Measurements from ENCODE around the gene CDC27.
"Not testable (repeated sequence)": the region's sequence is repeated elsewhere in the genome, so short reads cannot be mapped to it uniquely, and the experiment has no call there.

The CDC27 gene

DNA sequence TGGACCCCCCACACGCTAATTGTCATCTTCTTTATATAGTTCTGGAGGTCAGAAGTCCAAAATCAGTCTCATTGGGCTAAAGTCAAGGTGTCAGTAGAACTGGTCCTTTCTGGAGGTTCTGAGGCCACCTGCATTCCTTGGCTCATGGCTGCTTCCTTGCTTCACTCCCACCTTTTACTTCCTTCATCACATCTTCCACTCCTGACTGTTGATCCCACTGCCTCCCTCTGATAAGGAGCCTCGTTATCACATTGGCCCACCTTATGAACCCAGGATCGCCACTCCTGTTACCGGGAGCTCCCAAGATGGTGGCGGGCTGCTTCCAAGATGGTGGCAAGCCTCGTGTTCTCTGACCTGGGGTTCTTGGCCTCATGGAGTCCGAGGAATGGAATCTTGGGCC is 83.0 kb downstream of the CDC27 start:
- TF ChIP-seq, protein P1, sequence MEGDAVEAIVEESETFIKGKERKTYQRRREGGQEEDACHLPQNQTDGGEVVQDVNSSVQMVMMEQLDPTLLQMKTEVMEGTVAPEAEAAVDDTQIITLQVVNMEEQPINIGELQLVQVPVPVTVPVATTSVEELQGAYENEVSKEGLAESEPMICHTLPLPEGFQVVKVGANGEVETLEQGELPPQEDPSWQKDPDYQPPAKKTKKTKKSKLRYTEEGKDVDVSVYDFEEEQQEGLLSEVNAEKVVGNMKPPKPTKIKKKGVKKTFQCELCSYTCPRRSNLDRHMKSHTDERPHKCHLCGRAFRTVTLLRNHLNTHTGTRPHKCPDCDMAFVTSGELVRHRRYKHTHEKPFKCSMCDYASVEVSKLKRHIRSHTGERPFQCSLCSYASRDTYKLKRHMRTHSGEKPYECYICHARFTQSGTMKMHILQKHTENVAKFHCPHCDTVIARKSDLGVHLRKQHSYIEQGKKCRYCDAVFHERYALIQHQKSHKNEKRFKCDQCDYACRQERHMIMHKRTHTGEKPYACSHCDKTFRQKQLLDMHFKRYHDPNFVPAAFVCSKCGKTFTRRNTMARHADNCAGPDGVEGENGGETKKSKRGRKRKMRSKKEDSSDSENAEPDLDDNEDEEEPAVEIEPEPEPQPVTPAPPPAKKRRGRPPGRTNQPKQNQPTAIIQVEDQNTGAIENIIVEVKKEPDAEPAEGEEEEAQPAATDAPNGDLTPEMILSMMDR (IDR thresholded peaks at IDR 0.05; ENCODE audit: low read depth, low read length, missing control alignments): no peak
- no peak for DNase-seq
- H3K4me3 ChIP-seq (ENCODE audit: low read depth, low read length): no peak overlapping the region
- H3K36me3 ChIP-seq (replicated peaks): no peaks in the 10 kb centered on the region
- H3K27me3 ChIP-seq (replicated peaks): no peaks in the 10 kb centered on the region
- no peak overlapping the region for H3K27ac ChIP-seq
- in situ Hi-C loops (cut with HindIII; ENCODE audit: low pct_ligation_motif_present, low sequenced_read_pairs): no loop called here

DNA sequence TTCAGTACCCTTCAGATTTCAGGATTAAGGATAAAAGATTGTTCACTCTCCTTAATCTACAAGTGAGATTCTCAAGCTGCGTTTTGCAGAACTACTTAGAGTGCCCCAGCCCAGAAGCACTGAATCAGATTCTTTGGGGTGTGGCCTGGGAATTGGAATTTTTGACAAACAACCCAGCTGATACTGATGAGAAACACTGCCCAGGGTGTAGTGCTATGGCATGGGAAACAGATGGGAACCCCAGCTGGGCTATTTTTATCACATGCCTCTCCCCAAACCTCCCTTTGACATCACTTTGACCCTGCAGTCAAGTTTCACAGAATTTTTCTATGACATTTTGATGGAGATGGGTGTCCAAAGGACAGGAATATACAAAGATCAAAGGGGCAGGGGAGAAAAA is 83.8 kb downstream of the CDC27 start:
- H3K27me3 ChIP-seq (replicated peaks); H3K27ac ChIP-seq; in situ Hi-C loops (cut with HindIII; ENCODE audit: low pct_ligation_motif_present, low sequenced_read_pairs); H3K4me3 ChIP-seq (ENCODE audit: low read depth, low read length); H3K36me3 ChIP-seq (replicated peaks); DNase-seq: not testable (repeated sequence)

DNA sequence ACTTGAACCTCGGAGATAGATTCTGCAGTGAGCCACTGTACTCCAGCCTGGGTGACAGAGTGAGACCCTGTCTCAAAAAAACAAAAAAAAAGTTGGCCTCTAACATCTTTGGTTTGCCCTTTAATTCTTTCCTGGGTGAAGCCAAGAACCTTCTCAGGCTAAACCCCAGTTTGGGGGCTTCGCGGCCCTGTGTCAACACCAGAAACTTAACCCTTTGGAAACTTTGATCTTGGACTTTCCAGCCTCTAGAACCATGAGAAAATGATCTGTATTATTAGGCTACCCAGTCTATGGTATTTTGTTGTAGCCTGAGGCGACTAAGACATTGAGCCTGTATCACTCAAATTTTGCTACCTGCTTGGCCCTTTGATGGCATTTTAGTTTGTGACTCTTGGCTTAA is 86.2 kb downstream of the CDC27 start:
- Histone ChIP-seq H3K36me3 (replicated peaks) (no peaks in the 10 kb centered on the region), H3K27me3 (replicated peaks) (no peaks in the 10 kb centered on the region), H3K4me3 (ENCODE audit: low read depth, low read length) (no peak overlapping the region), H3K27ac (no peak overlapping the region)
- TF ChIP-seq, protein P1 (IDR thresholded peaks at IDR 0.05; ENCODE audit: low read depth, low read length, missing control alignments): no peak
- DNase-seq: no peak
- in situ Hi-C loops (cut with HindIII; ENCODE audit: low pct_ligation_motif_present, low sequenced_read_pairs): no loop called here

DNA sequence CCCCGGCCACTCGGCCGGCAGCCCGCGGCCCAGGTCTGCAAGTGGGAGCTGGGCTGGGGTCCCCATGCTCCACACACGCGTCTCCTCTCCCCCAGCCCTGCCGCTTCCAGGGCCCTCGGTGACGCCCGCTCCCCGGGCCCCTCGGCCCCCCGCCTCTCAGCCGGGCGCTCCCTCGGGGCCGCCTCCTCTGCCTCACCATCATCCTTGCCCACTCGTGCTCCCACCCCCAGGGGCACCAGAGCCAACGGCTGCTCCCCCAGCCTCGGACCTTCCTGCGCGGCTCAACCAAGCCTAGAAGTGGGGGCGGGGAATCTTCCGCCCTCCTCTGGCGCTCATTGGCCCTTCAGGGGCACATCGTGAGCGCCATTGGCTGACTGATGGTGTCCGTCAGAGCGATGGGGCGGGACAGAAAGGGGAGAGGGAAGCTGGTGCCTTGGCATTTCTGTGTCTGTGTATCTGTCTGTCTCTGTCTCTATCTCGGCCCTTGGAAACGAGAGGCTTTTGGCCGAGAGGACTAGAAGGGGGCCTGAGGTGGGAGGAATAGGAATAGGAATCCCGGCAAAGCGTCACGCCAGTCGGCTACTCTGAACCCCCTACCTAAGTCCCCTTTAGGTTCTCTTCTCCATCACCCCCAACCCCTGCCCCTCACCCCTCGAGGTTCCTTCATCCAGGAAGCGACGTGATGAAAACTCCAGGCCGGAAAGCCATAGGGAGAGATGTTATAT is 88.9 kb downstream of the CDC27 start:
- H3K4me3 ChIP-seq (ENCODE audit: low read depth, low read length): peak overlapping the region; percentile 79
- DNase-seq: peak; percentile 91
- H3K27me3 ChIP-seq (replicated peaks): no peaks in the 10 kb centered on the region
- peak overlapping the region; percentile 11 for H3K27ac ChIP-seq
- TF ChIP-seq, protein P1 (IDR thresholded peaks at IDR 0.05; ENCODE audit: low read depth, low read length, missing control alignments): no peak
- no peaks in the 10 kb centered on the region for H3K36me3 ChIP-seq (replicated peaks)
- in situ Hi-C loops (cut with HindIII; ENCODE audit: low pct_ligation_motif_present, low sequenced_read_pairs): no loop called here

DNA sequence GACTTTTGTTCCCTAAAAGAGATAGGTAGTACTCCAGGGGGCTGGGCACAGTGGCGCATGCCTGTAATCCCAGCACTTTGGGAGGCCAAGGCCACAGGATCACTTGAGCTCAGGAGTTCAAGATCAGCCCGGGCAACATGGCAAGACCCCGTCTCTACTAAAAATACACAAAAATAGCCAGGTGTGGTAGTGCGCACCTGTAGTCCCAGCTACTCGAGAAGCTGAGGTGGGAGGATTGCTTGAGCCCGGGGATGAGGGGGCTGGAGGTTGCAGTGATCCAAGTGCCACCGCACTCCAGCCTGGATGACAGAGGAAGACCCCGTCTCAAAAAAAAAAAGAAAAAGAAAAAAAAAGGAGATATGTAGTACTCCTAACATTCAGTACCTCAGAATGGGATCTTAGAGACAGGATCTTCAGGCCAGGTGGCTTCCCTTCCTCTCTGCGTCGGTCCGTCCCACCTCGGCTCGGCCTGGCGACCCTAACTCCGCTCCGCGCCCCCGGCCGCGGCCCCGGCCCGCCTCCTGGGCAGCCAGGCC is 89.6 kb downstream of the CDC27 start:
- H3K27me3 ChIP-seq (replicated peaks): no peaks in the 10 kb centered on the region
- H3K4me3 ChIP-seq (ENCODE audit: low read depth, low read length): peak overlapping the region; percentile 79
- peak overlapping the region; percentile 11 for H3K27ac ChIP-seq
- DNase-seq: no peak
- no peaks in the 10 kb centered on the region for H3K36me3 ChIP-seq (replicated peaks)
- in situ Hi-C loops (cut with HindIII; ENCODE audit: low pct_ligation_motif_present, low sequenced_read_pairs): no loop called here
- TF ChIP-seq, protein P1 (IDR thresholded peaks at IDR 0.05; ENCODE audit: low read depth, low read length, missing control alignments): no peak

DNA sequence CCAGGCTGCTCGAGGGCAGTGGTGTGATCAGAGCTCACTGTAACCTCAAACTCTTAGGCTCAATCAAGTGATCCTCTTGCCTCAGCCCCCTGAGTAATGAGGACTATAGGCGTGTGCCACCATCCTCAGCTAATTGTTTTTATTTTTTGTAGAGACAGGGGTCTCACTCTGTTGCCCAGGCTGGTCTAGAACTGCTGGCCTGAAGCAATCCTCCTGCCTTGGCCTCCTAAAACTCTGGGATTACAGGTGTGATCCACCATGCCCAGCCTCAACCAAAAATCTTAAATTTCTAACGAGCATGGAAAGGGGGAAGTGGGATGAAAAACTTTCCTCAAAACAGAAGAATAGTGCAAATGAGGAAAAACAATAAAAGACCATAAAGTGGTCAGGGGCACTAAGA is 92.8 kb downstream of the CDC27 start:
- Histone ChIP-seq H3K27me3 (replicated peaks) (no peaks in the 10 kb centered on the region), H3K4me3 (ENCODE audit: low read depth, low read length) (no peak overlapping the region), H3K36me3 (replicated peaks) (no peaks in the 10 kb centered on the region), H3K27ac (no peak overlapping the region)
- DNase-seq: no peak
- in situ Hi-C loops (cut with HindIII; ENCODE audit: low pct_ligation_motif_present, low sequenced_read_pairs): no loop called here
- TF ChIP-seq, protein P1 (IDR thresholded peaks at IDR 0.05; ENCODE audit: low read depth, low read length, missing control alignments): no peak

Data from brain microvascular endothelial cell (primary cell).